ENCODE results near the gene PTX3.

GRCh38 chr3:157428853-157429252 is 7.8 kb upstream of the PTX3 start:
- TF ChIP-seq CTCF (IDR thresholded peaks at IDR 0.05; ENCODE audit: low read depth, low read length, missing input control) (no peak), EGR1 (IDR thresholded peaks at IDR 0.05; ENCODE audit: low read depth in 2 of 2) (no peak), JUND (IDR thresholded peaks at IDR 0.05) (no peak), REST (IDR thresholded peaks at IDR 0.05) (no peak), HNF4A (conservative IDR thresholded peaks at IDR 0.05) (no peak), TAF1 (conservative IDR thresholded peaks at IDR 0.05) (no peak), ZBTB33 (IDR thresholded peaks at IDR 0.05) (no peak)
